Lower lobe of right lung (tissue), 2 donors: ENCODE data around the gene TGFA. TPM values are rescaled to one million over a fixed set of nuclear protein-coding genes. Genes with fewer than 3 reads are reported as not detected.

Experiments used
- ATAC-seq, 2 donors: fragments of 200-7000 bp; cut with Tn5 transposase; one replicate each; pipeline ENCODE4 v1.9.1; 2020 to 2022; ENCODE audit warnings: mild to moderate bottlenecking in 2 of 2, moderate library complexity in 2 of 2
- DNase-seq: peaks from one replicate; pipeline ENCODE4 v3.0.0-alpha.2; 2020
- H3K27ac ChIP-seq: fragments of 200-600 bp; one replicate; pipeline ENCODE4 v1.8.0; 2022
- H3K27me3 ChIP-seq: fragments of 200-600 bp; one replicate; pipeline ENCODE4 v1.8.0; 2022; ENCODE audit warnings: low read depth
- H3K36me3 ChIP-seq: fragments of 200-600 bp; one replicate; pipeline ENCODE4 v1.8.0; 2022; ENCODE audit warnings: mild to moderate bottlenecking
- H3K4me1 ChIP-seq: fragments of 200-600 bp; one replicate; pipeline ENCODE4 v1.8.0; 2022
- H3K4me3 ChIP-seq: fragments of 200-600 bp; one replicate; pipeline ENCODE4 v1.8.0; 2022; ENCODE audit warnings: mild to moderate bottlenecking
- H3K9me3 ChIP-seq: fragments of 200-600 bp; one replicate; pipeline ENCODE4 v1.8.0; 2022
- intact Hi-C: fragments of 100-400 bp; cut with DNase I; formaldehyde crosslinking; loops from one replicate; pipeline ENCODE4 v1.11.0; 2022
- total RNA-seq: library from RNA; stranded (reverse); fragmentation: NEBNext Ultra II Directional; extraction: Animal tissue kit (Norgen Biotek cat#: 25700); gene quantifications from one replicate; pipeline ENCODE4 v1.2.1, GENCODE V29; 2021
- TF ChIP-seq, protein P1 (sequence below): fragments of 200-600 bp; IDR thresholded peaks from one replicate; pipeline ENCODE4 v1.8.0; 2022; ENCODE audit warnings: antibody characterized with exemption, mild to moderate bottlenecking
- donor health status: DM: no; HTN: yes; CAD: no; lungs with severe emphysema.

TGFA gene
- total RNA-seq, 1 donor from 2014 or later, result 8.2 TPM

GRCh38 chr2:70472221-70472890 is 81.3 kb downstream of the TGFA start:
- intact Hi-C loops, result no loop called here
- Histone ChIP-seq H3K27me3 (no peaks in the 10 kb centered on the region), H3K36me3 (no peaks in the 10 kb centered on the region), H3K4me3 (no peak overlapping the region), H3K27ac (no peak overlapping the region), H3K9me3 (no peaks in the 10 kb centered on the region), H3K4me1 (no peaks in the 10 kb centered on the region)
- TF ChIP-seq, protein P1, sequence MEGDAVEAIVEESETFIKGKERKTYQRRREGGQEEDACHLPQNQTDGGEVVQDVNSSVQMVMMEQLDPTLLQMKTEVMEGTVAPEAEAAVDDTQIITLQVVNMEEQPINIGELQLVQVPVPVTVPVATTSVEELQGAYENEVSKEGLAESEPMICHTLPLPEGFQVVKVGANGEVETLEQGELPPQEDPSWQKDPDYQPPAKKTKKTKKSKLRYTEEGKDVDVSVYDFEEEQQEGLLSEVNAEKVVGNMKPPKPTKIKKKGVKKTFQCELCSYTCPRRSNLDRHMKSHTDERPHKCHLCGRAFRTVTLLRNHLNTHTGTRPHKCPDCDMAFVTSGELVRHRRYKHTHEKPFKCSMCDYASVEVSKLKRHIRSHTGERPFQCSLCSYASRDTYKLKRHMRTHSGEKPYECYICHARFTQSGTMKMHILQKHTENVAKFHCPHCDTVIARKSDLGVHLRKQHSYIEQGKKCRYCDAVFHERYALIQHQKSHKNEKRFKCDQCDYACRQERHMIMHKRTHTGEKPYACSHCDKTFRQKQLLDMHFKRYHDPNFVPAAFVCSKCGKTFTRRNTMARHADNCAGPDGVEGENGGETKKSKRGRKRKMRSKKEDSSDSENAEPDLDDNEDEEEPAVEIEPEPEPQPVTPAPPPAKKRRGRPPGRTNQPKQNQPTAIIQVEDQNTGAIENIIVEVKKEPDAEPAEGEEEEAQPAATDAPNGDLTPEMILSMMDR, result no peak
- DNase-seq (peak; percentile 55), ATAC-seq (peak; percentile 39 to 57)

DNA sequence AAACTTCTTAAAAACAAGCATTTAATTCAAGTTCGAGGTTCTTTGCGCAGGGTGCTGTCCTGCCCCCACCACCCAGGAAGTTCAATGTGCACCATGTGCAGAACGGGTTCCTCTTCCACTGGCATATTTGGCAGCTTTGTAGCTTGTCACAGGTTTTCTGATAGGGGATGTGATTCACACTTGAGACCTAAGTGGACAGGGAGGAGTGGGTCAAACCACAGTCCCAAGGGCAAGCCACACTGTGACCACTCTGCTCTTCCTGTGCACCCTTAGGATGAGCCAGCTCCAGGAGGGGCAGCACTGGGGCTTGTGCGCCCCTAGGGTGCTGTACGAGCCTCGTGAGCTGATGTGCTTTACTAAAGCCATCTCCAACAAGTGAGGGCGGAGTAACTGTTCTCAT is 82.5 kb downstream of the TGFA start:
- Histone ChIP-seq H3K4me1 (no peaks in the 10 kb centered on the region), H3K4me3 (no peak overlapping the region), H3K27me3 (no peaks in the 10 kb centered on the region), H3K36me3 (no peaks in the 10 kb centered on the region), H3K9me3 (no peaks in the 10 kb centered on the region), H3K27ac (no peak overlapping the region)
- intact Hi-C loops, result no loop called here
- DNase-seq (no peak), ATAC-seq (peak; percentile 31 to 37)
- TF ChIP-seq, protein P1, result no peak

DNA sequence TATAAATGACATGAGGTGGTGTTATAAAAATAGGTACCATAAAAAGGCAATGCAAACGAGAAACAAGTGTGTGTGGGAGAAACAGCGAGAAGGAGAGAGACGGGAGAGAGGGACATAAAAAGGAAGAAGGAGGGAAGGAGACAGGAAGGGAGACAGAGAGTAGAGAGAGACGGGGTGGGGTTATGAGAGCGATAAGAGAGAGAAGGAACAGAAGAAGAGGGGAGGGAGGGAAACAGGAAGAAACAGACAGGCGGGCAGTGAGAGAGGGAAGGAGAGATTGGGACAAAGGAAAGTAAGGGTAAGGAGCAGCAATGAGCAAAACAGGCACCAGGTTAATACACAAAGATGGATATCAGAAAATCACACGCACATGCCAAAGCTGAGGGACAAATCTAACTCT is 83.7 kb downstream of the TGFA start:
- H3K27me3 ChIP-seq, result no peaks in the 10 kb centered on the region
- TF ChIP-seq, protein P1, result no peak
- no peaks in the 10 kb centered on the region for H3K9me3 ChIP-seq
- H3K4me1 ChIP-seq, result no peaks in the 10 kb centered on the region
- no peak for DNase-seq
- intact Hi-C loops, result no loop called here
- no peak overlapping the region for H3K4me3 ChIP-seq
- H3K27ac ChIP-seq, result no peak overlapping the region
- no peak for ATAC-seq
- H3K36me3 ChIP-seq, result no peaks in the 10 kb centered on the region

DNA sequence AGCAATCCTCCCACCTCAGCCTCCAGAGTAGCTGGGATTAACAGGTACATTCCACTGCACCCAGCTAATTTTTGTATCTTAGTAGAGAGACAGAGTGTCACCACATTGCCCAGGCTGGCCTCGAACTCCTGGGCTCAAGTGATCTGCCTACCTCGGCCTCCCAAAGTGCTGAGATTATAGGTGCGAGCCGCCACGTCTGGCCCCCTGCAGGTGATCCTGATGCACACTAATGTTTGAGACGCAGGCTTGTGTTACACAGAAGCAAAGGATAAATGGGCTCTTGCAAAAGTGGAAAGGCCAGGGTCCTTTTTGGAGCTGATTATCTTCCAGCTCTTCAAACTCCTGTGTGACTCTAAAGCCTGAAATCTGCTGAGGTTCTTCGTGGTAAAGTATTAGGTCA is 84.2 kb downstream of the TGFA start:
- Histone ChIP-seq H3K9me3 (no peaks in the 10 kb centered on the region), H3K27me3 (no peaks in the 10 kb centered on the region), H3K27ac (no peak overlapping the region), H3K4me1 (no peaks in the 10 kb centered on the region), H3K4me3 (no peak overlapping the region), H3K36me3 (no peaks in the 10 kb centered on the region)
- DNase-seq (no peak), ATAC-seq (no peak)
- intact Hi-C loops, result no loop called here
- TF ChIP-seq, protein P1, result no peak

- no peak overlapping the region for H3K27ac ChIP-seq
- no peaks in the 10 kb centered on the region for H3K36me3 ChIP-seq
- TF ChIP-seq, protein P1, result no peak
- intact Hi-C loops, result no loop called here
- no peak for DNase-seq
- no peaks in the 10 kb centered on the region for H3K4me1 ChIP-seq
- H3K9me3 ChIP-seq, result no peaks in the 10 kb centered on the region
- no peak overlapping the region for H3K4me3 ChIP-seq
- no peak for ATAC-seq
- no peaks in the 10 kb centered on the region for H3K27me3 ChIP-seq
These were observed 84.7 kb downstream of the TGFA start for GRCh38 chr2:70468878-70469277.
